Activated B cell treated with CpG ODN at 0.5 μM for 24 hours (primary cell): ENCODE measurements around the gene UBE2K. TPM values are rescaled to one million over a fixed set of nuclear protein-coding genes. Genes with fewer than 3 reads are reported as not detected.
"Not testable (repeated sequence)": the region's sequence is repeated elsewhere in the genome, so short reads cannot be mapped to it uniquely, and the experiment has no call there.

Experiments
- ATAC-seq: fragments of 200-7000 bp; cut with Tn5 transposase; one replicate; pipeline ENCODE4 v1.10.0; 2021; ENCODE audit warnings: low read depth, mild to moderate bottlenecking, moderate library complexity
- CTCF ChIA-PET: fragments of 350-600 bp; sonication (Branson Sonifier 250); formaldehyde crosslinking; loops from one replicate; lab custom pipeline; 2021; ENCODE audit warnings: antibody characterized with exemption; lab: Charles Lee
- POLR2A ChIA-PET: fragments of 350-600 bp; sonication (Branson Sonifier 250); formaldehyde crosslinking; loops from one replicate; lab custom pipeline; 2021; ENCODE audit warnings: antibody characterized with exemption; lab: Charles Lee
- DNase-seq: peaks from one replicate; pipeline ENCODE4 v3.0.0; 2022
- H3K27ac Mint-ChIP-seq: one replicate; pipeline ENCODE4 v1.8.0; 2020; ENCODE audit warnings: mixed read lengths
- H3K27me3 Mint-ChIP-seq: one replicate; pipeline ENCODE4 v1.8.0; 2021; ENCODE audit warnings: mixed read lengths
- H3K36me3 Mint-ChIP-seq: one replicate; pipeline ENCODE4 v1.8.0; 2021; ENCODE audit warnings: low read depth, mixed read lengths
- H3K4me1 Mint-ChIP-seq: one replicate; pipeline ENCODE4 v1.8.0; 2021; ENCODE audit warnings: mixed read lengths
- H3K4me3 Mint-ChIP-seq: one replicate; pipeline ENCODE4 v1.8.0; 2020; ENCODE audit warnings: mild to moderate bottlenecking, mixed read lengths
- H3K9me3 Mint-ChIP-seq: one replicate; pipeline ENCODE4 v1.8.0; 2020; ENCODE audit warnings: mixed read lengths
- CTCF ChIP-seq: fragments of 200-600 bp; IDR thresholded peaks from one replicate; pipeline ENCODE4 v1.8.0; 2022; ENCODE audit warnings: antibody characterized with exemption, mild to moderate bottlenecking
- intact Hi-C: fragments of 100-400 bp; cut with micrococcal nuclease; formaldehyde crosslinking; loops from one replicate; pipeline ENCODE4 v1.15.1; 2024
- total RNA-seq: library from RNA; stranded (reverse); gene quantifications from 2 replicates; pipeline ENCODE4 v1.2.3, GENCODE V29; 2022

The UBE2K gene
- total RNA-seq, 1 donor from 2014 or later = 54.4 TPM

DNA sequence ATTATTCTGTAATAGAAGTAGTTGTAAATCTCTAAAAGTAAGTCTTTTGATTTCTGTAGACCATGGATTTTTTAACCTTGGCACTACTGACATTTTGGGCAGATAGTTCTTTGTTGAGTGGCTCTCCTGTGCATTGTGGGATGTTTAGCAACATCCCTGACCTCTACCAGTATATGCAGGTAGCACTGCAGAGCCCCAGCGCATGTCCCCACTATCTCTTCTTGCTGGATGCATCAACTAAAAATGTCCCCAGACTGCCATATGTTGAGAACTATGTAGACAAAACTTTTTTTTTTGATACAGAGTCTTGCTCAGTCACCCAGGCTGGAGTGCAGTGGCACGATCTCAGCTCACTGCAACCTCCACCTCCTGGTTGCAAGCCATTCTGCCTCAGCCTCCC, 4.8 kb downstream of the UBE2K start:
- Mint-ChIP-seq H3K36me3 (peaks cover 24% of the 10 kb centered on the region), H3K9me3 (no peaks in the 10 kb centered on the region), H3K27ac (peak overlapping the region; percentile 30), H3K4me1 (peaks cover 43% of the 10 kb centered on the region), H3K27me3 (no peaks in the 10 kb centered on the region), H3K4me3 (no peak overlapping the region)
- CTCF ChIA-PET = no interaction called here
- DNase-seq = no peak
- ATAC-seq = no peak
- POLR2A ChIA-PET = no interaction called here
- TF ChIP-seq CTCF = no peak
- intact Hi-C loops = no loop called here

GRCh38 chr4:39704789-39705188, 6.9 kb downstream of the UBE2K start:
- POLR2A ChIA-PET = interaction anchor here (0.7 kb wide), 2 partner anchors 11 to 934 kb away, joined by 5 to 12 read pairs; no protein-coding TSS in a partner anchor
- Mint-ChIP-seq H3K4me1 (peaks cover 44% of the 10 kb centered on the region), H3K36me3 (peaks cover 20% of the 10 kb centered on the region)
- H3K27ac Mint-ChIP-seq, ATAC-seq, intact Hi-C loops, DNase-seq, H3K9me3 Mint-ChIP-seq, H3K27me3 Mint-ChIP-seq, CTCF ChIA-PET, H3K4me3 Mint-ChIP-seq: not testable (repeated sequence)

- no peak overlapping the region for H3K27ac Mint-ChIP-seq
- peaks cover 39% of the 10 kb centered on the region for H3K4me1 Mint-ChIP-seq
- intact Hi-C loops = loop anchor here (1.0 kb wide), 1 partner anchor 9 kb away; no protein-coding TSS in a partner anchor
- H3K36me3 Mint-ChIP-seq = peaks cover 20% of the 10 kb centered on the region
- H3K4me3 Mint-ChIP-seq = no peak overlapping the region
- H3K9me3 Mint-ChIP-seq = no peaks in the 10 kb centered on the region
- no peaks in the 10 kb centered on the region for H3K27me3 Mint-ChIP-seq
- DNase-seq (no peak), ATAC-seq (no peak)
- CTCF ChIA-PET = no interaction called here
- TF ChIP-seq CTCF = no peak
- POLR2A ChIA-PET = interaction anchor here (1.7 kb wide), 1 partner anchor 8 kb away, joined by 9 read pairs; the partner anchor contains the start of gene UBE2K
Measured at GRCh38 chr4:39706334-39706733, 8.4 kb downstream of the UBE2K start.

DNA sequence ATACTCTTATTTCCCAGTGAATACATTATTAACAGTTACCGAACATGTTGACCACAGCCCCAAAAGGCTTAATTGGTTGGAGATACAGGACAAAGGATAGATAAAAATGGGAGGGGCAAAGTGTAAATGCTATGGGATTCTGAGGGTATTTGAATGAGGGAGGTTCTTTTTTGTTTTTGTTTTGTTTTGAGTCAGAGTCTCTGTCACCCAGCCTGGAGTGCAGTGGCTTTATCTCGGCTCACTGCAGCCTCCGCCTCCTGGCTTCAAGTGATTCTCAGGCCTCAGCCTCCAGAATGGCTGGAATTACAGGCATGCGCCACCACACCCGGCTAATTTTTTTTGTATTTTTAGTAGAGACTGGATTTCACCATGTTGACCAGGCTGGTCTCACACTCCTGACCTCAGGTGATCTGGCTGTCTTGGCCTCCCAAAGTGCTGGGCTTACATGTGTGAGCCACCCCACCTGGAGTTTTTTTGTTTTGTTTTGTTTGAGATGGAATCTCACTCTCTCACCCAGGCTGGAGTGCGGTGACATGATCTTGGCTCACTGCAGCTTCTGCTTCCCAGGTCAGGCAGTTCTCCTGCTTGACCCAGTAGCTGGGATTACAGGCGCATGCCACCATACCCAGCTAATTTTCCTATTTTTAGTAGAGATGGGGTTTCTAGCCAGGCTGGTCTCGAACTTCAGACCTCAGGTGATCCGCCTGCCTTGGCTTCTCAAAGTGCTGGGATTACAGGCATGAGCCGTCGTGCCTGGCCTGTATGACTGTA, 9.0 kb downstream of the UBE2K start:
- ATAC-seq (peak; percentile 37), DNase-seq (no peak)
- H3K9me3 Mint-ChIP-seq = no peaks in the 10 kb centered on the region
- H3K36me3 Mint-ChIP-seq = peaks cover 20% of the 10 kb centered on the region
- intact Hi-C loops = loop anchor here (1.0 kb wide), 1 partner anchor 8 kb away; no protein-coding TSS in a partner anchor
- peaks cover 44% of the 10 kb centered on the region for H3K4me1 Mint-ChIP-seq
- peak overlapping the region; percentile 41 for H3K27ac Mint-ChIP-seq
- TF ChIP-seq CTCF = no peak
- no peaks in the 10 kb centered on the region for H3K27me3 Mint-ChIP-seq
- no peak overlapping the region for H3K4me3 Mint-ChIP-seq
- ChIA-PET CTCF (no interaction called here), POLR2A (interaction anchor here (1.7 kb wide), 1 partner anchor 9 kb away, joined by 9 read pairs; the partner anchor contains the start of gene UBE2K)

GRCh38 chr4:39710098-39710896, 12.4 kb downstream of the UBE2K start:
- ChIA-PET CTCF (no interaction called here), POLR2A (interaction anchor here (0.6 to 1.3 kb wide), 2 partner anchors 12 to 23 kb away, joined by 4 to 6 read pairs; partner anchors contain the start of gene UBE2K)
- peak overlapping the region; percentile 50 for H3K27ac Mint-ChIP-seq
- ATAC-seq = no peak
- intact Hi-C loops = loop anchor here (1.0 kb wide), 1 partner anchor 12 kb away; the partner anchor contains the start of gene UBE2K
- H3K4me3 Mint-ChIP-seq = no peak overlapping the region
- no peaks in the 10 kb centered on the region for H3K27me3 Mint-ChIP-seq
- peaks cover 18% of the 10 kb centered on the region for H3K36me3 Mint-ChIP-seq
- no peak for DNase-seq
- no peak for TF ChIP-seq CTCF
- no peaks in the 10 kb centered on the region for H3K9me3 Mint-ChIP-seq
- H3K4me1 Mint-ChIP-seq = peaks cover 58% of the 10 kb centered on the region
